CD14-positive monocyte (primary cell): Measurements from ENCODE around the gene HOXD10. TPM values are rescaled to one million over a fixed set of nuclear protein-coding genes. Genes with fewer than 3 reads are reported as not detected.
A peak's percentile ranks its signal among the peaks of the same experiment; 100 is the strongest.

Source experiments
- DNase-seq, 3 donors: peaks; one replicate each; pipeline ENCODE4 v3.0.0-alpha.2; 2011 to 2022
- H2AFZ ChIP-seq: 2 replicates; pipeline ENCODE4 v1.6.0; 2012; ENCODE audit warnings: mild to moderate bottlenecking, low read depth, low read length, inconsistent platforms; ENCODE audit not compliant: insufficient read depth, poor library complexity, severe bottlenecking
- H3K27ac ChIP-seq, 2 donors: 1 replicate in 1 of 2; 2 replicates in 1 of 2; pipeline ENCODE4 v1.5.1; 2012 to 2013; ENCODE audit warnings: low read length in 2 of 2, control low read depth in 1 of 2, inconsistent platforms in 1 of 2, low read depth in 1 of 2, mild to moderate bottlenecking in 1 of 2
- H3K27me3 ChIP-seq, 2 donors: one replicate each; pipeline versions ENCODE4 v1.6.0 to v1.6.1; 2011 to 2013; ENCODE audit warnings: low read length in 2 of 2; ENCODE audit not compliant: control insufficient read depth in 2 of 2, insufficient read depth in 2 of 2
- H3K36me3 ChIP-seq, 2 donors: replicated peaks in 1 of 2; 1 replicate in 1 of 2; 2 replicates in 1 of 2; pipeline versions ENCODE4 v1.5.1 to v1.6.1; 2012 to 2013; ENCODE audit warnings: low read length in 2 of 2, control low read depth in 1 of 2, inconsistent platforms in 1 of 2, mild to moderate bottlenecking in 1 of 2; ENCODE audit not compliant: insufficient read depth in 2 of 2, control insufficient read depth in 1 of 2
- H3K4me1 ChIP-seq, 2 donors: 1 replicate in 1 of 2; 2 replicates in 1 of 2; pipeline versions ENCODE4 v1.5.1 to v1.6.1; 2012 to 2013; ENCODE audit warnings: low read length in 2 of 2, control low read depth in 1 of 2, inconsistent platforms in 1 of 2, mild to moderate bottlenecking in 1 of 2, moderate library complexity in 1 of 2; ENCODE audit not compliant: insufficient read depth in 2 of 2, control insufficient read depth in 1 of 2
- H3K4me2 ChIP-seq: replicated peaks from 2 replicates; pipeline ENCODE3; 2012; ENCODE audit warnings: low read length, moderate library complexity, mild to moderate bottlenecking; ENCODE audit not compliant: poor library complexity, severe bottlenecking; ENCODE audit errors: extremely low read depth
- H3K4me3 ChIP-seq, 3 experiments: fragments of 200-600 bp in 1 of 3; sonication (generic) in 1 of 3; replicated peaks in 1 of 3; 1 replicate in 2 of 3; 2 replicates in 1 of 3; pipeline ENCODE4 v1.5.1; 2011 to 2013; ENCODE audit warnings: low read length in 3 of 3, mild to moderate bottlenecking in 3 of 3, control low read depth in 2 of 3, low read depth in 2 of 3, inconsistent platforms in 1 of 3, moderate library complexity in 1 of 3
- H3K79me2 ChIP-seq: 2 replicates; pipeline ENCODE4 v1.6.0; 2012; ENCODE audit warnings: mild to moderate bottlenecking, control low read depth, inconsistent platforms, low read length, moderate library complexity; ENCODE audit not compliant: insufficient read depth
- H3K9ac ChIP-seq: 2 replicates; pipeline ENCODE4 v1.6.0; 2017; ENCODE audit warnings: low read length, mild to moderate bottlenecking; ENCODE audit not compliant: insufficient read depth, poor library complexity, severe bottlenecking
- H3K9me3 ChIP-seq, 2 donors: replicated peaks in 1 of 2; 1 replicate in 1 of 2; 2 replicates in 1 of 2; pipeline versions ENCODE4 v1.5.1 to v1.6.1; 2012 to 2013; ENCODE audit warnings: low read length in 2 of 2, control low read depth in 1 of 2; ENCODE audit not compliant: control insufficient read depth in 1 of 2, insufficient read depth in 1 of 2
- H4K20me1 ChIP-seq: 2 replicates; pipeline ENCODE4 v1.6.0; 2012; ENCODE audit warnings: mild to moderate bottlenecking, low read length, control low read depth, moderate library complexity; ENCODE audit not compliant: insufficient read depth
- H3K27ac Mint-ChIP-seq, 7 donors: one replicate each; pipeline ENCODE4 v1.8.0; 2020; ENCODE audit warnings: mild to moderate bottlenecking in 7 of 7, mixed read lengths in 7 of 7, moderate library complexity in 6 of 7, inconsistent platforms in 2 of 7
- H3K27me3 Mint-ChIP-seq, 3 donors: one replicate each; pipeline ENCODE4 v1.8.0; 2021 to 2022; ENCODE audit warnings: low read depth in 3 of 3, mild to moderate bottlenecking in 3 of 3, mixed read lengths in 3 of 3, moderate library complexity in 3 of 3, inconsistent platforms in 1 of 3
- H3K36me3 Mint-ChIP-seq, 2 donors: one replicate each; pipeline ENCODE4 v1.8.0; 2020; ENCODE audit warnings: mixed read lengths in 2 of 2, inconsistent platforms in 1 of 2, mild to moderate bottlenecking in 1 of 2
- H3K4me1 Mint-ChIP-seq: one replicate; pipeline ENCODE4 v1.8.0; 2020; ENCODE audit warnings: mild to moderate bottlenecking, mixed read lengths
- H3K4me3 Mint-ChIP-seq, 2 donors: one replicate each; pipeline ENCODE4 v1.8.0; 2020; ENCODE audit warnings: mild to moderate bottlenecking in 2 of 2, mixed read lengths in 2 of 2, moderate library complexity in 1 of 2
- H3K9me3 Mint-ChIP-seq, 7 donors: one replicate each; pipeline ENCODE4 v1.8.0; 2020 to 2022; ENCODE audit warnings: mixed read lengths in 7 of 7, mild to moderate bottlenecking in 6 of 7, moderate library complexity in 6 of 7, inconsistent platforms in 2 of 7
- WGBS: methylation state at CpG from one replicate; pipeline ENCODE4 v1.1.5; 2013; ENCODE audit warnings: missing lambda C conversion rate; ENCODE audit not compliant: insufficient coverage; 5-methylcytosine and 5-hydroxymethylcytosine counted together
- intact Hi-C, 2 donors: fragments of 100-400 bp; cut with micrococcal nuclease; formaldehyde crosslinking; loops; one replicate each; pipeline versions ENCODE4 v1.15.0 to v1.15.1; 2023
- polyA plus RNA-seq, 3 donors: library from polyadenylated mRNA; depleted of rRNA in 1 of 3; unstranded in 2 of 3; stranded (reverse) in 1 of 3; fragments of 300-500 nt in 2 of 3; fragments of >200 nt in 1 of 3; fragmentation: Illumina TruSeq in 2 of 3; gene quantifications; 1 replicate in 2 of 3; 2 replicates in 1 of 3; pipeline ENCODE4 v1.2.3, GENCODE V29; 2012 to 2021
- TF ChIP-seq, protein P1 (sequence below): fragments of 200-600 bp; IDR thresholded peaks from one replicate; pipeline ENCODE4 v1.8.0; 2022; ENCODE audit warnings: antibody characterized with exemption, mild to moderate bottlenecking

Gene HOXD10
- polyA plus RNA-seq, 3 donors, result not detected

DNA sequence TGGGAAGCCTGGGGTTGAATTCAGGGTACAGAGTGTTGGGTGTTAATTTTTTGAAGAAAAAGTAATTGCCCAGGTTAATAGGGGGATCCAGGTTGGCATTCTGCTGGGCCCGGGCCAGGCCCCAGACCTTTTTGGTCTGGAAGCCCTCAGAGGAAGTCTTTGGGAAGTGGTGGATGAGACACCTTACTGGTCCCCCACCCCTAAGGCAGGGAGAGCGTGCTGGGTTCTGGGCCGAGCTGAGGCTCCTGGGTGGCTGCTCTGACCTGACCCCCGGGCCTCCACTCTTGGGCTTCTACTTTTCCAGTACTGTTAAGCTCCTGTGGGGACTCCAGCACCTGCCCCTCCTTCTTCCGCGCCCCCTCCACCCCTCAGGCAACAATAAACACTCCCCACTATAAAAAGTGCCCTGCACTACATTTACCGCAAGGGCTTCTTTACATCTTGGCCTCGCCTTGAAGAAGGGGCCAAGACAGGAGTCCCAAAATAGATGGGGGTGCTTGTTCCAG, 39.8 kb downstream of the HOXD10 start:
- WGBS, result 15% methylated on average over 4 of the region's 8 CpGs
- peak overlapping the region in 1 of 2 donors; percentile 63 for H3K4me3 Mint-ChIP-seq
- H3K27me3 Mint-ChIP-seq, result peaks cover 92 to 100% (median 96%) of the 10 kb centered on the region in 3 donors
- Histone ChIP-seq H3K27me3 (peaks cover 89 to 100% of the 10 kb centered on the region in 2 donors), H3K4me1 (no peaks in the 10 kb centered on the region), H3K9ac (no peak overlapping the region), H3K36me3 (no peaks in the 10 kb centered on the region), H3K4me2 (no peak overlapping the region), H3K79me2 (no peaks in the 10 kb centered on the region), H3K9me3 (peaks cover 4 to 39% of the 10 kb centered on the region in 2 donors), H4K20me1 (no peaks in the 10 kb centered on the region), H2AFZ (no peak overlapping the region), H3K27ac (no peak overlapping the region), H3K4me3 (no peak overlapping the region)
- peaks cover 0 to 2% of the 10 kb centered on the region in 2 donors for H3K36me3 Mint-ChIP-seq
- DNase-seq, result no peak
- peaks cover 0 to 37% (median 12%) of the 10 kb centered on the region in 7 donors for H3K9me3 Mint-ChIP-seq
- intact Hi-C loops, result no loop called here
- no peak overlapping the region for H3K27ac Mint-ChIP-seq
- H3K4me1 Mint-ChIP-seq, result peaks cover 11% of the 10 kb centered on the region
- TF ChIP-seq, protein P1, sequence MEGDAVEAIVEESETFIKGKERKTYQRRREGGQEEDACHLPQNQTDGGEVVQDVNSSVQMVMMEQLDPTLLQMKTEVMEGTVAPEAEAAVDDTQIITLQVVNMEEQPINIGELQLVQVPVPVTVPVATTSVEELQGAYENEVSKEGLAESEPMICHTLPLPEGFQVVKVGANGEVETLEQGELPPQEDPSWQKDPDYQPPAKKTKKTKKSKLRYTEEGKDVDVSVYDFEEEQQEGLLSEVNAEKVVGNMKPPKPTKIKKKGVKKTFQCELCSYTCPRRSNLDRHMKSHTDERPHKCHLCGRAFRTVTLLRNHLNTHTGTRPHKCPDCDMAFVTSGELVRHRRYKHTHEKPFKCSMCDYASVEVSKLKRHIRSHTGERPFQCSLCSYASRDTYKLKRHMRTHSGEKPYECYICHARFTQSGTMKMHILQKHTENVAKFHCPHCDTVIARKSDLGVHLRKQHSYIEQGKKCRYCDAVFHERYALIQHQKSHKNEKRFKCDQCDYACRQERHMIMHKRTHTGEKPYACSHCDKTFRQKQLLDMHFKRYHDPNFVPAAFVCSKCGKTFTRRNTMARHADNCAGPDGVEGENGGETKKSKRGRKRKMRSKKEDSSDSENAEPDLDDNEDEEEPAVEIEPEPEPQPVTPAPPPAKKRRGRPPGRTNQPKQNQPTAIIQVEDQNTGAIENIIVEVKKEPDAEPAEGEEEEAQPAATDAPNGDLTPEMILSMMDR, result no peak

DNA sequence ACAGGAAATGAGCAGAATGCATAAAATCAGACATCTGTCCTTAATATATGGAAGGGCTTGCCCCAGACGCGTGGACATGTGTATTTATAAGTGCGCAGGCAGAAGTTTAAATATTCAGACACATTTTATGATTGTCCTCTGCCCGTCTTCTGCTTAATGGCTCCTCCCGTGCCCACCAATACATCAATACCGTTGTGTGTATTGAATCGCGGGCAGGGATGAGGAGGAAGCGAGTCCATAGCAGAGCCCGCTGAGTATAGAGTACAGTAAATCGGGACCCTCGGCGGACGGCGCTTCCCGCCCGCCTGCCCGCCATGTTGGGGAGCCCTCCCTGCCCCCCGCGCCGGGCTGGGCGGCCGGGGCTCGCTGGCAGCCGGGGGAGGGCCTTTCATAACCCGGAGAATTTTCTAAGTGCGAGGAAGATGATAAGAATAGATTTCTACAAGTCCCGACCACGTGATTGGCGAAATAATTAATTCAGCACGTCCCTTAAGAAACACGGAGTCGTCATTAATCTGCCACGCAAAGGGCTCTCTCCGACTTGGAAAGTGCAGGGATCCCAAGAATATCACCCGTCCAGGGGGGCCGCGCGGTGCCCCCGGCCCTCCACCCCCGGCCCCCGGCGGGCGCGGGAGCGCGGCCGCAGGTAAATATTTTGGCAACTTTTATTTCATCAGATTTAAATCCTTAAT, 40.4 kb downstream of the HOXD10 start, which contains the start of gene HOXD3:
HOXD3 (plus strand) TSS at position 501 of the 692 bp plus-strand sequence. CDS start 11,808 bp downstream, outside the sequence.
- H3K4me1 Mint-ChIP-seq, result peaks cover 9% of the 10 kb centered on the region
- H4K20me1 ChIP-seq, result no peaks in the 10 kb centered on the region
- H3K4me2 ChIP-seq, result no peak within 1 kb of the TSS
- H3K79me2 ChIP-seq, result no peaks in the 10 kb centered on the region
- H3K27ac ChIP-seq, result no peak within 1 kb of the TSS
- 5% methylated on average over 26 of the region's 48 CpGs for WGBS
- H2AFZ ChIP-seq, result no peak within 1 kb of the TSS
- TF ChIP-seq, protein P1, result no peak
- peak within 1 kb of the TSS in 1 of 2 donors; percentile 75 for H3K4me3 Mint-ChIP-seq
- no peak within 1 kb of the TSS for H3K27ac Mint-ChIP-seq
- H3K9me3 Mint-ChIP-seq, result peaks cover 0 to 36% (median 12%) of the 10 kb centered on the region in 7 donors
- peaks cover 0 to 1% of the 10 kb centered on the region in 2 donors for H3K36me3 Mint-ChIP-seq
- H3K9ac ChIP-seq, result no peak within 1 kb of the TSS
- DNase-seq, result no peak
- H3K27me3 Mint-ChIP-seq, result peaks cover 93 to 100% (median 97%) of the 10 kb centered on the region in 3 donors
- H3K36me3 ChIP-seq, result no peaks in the 10 kb centered on the region
- peaks cover 4 to 33% of the 10 kb centered on the region in 2 donors for H3K9me3 ChIP-seq
- H3K27me3 ChIP-seq, result peaks cover 89 to 100% of the 10 kb centered on the region in 2 donors
- intact Hi-C loops, result no loop called here
- no peak within 1 kb of the TSS for H3K4me3 ChIP-seq
- H3K4me1 ChIP-seq, result no peaks in the 10 kb centered on the region
